Stimulated activated CD8-positive, alpha-beta memory T cell treated with anti-CD3 and anti-CD28 coated beads, Interleukin-4, amount 100 ng/mL, for 1 hour (primary cell): ENCODE data around the gene EAF2.
A peak's percentile ranks its signal among the peaks of the same experiment; 100 is the strongest.

Experiments used
- DNase-seq, 2 donors: peaks; one replicate each; pipeline ENCODE4 v3.0.0-alpha.2; 2020; ENCODE audit warnings: low read depth in 2 of 2, low spot score in 1 of 2

Gene EAF2

DNA sequence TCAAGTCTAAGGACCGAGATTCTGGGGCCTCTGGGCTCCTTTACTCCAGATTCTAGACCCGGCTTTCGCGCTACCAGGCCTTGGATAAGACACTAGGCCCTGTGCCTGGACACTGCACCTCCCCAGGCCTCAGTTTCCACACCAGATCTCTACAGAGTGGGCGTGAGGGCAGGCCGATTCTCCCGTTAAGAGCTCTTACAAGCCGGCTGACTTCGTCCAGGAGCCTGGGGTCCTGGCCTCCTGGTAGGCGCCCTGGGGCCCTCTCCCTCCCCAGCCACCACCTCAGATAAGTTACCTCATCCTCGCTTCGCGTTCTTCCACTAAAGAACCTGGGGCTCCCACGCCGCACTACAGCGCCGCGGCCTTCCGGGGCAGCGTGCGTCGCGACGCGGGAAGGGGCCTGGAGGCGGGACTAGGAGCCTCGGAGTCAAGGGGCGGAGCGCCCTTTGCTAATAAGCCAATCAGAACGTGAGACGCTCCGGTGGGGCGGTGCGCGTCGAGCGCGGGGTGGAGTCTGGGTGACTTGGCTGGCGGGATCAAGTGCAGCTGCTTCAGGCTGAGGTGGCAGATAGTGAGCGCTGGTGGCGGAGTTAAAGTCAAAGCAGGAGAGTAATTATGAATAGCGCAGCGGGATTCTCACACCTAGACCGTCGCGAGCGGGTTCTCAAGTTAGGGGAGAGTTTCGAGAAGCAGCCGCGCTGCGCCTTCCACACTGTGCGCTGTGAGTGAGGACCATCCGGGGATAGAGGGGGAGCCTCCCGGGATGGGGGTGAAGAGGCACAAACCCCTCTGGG is at the start of gene EAF2, which contains the start of gene IQCB1:
Gene EAF2 (plus strand): TSS at position 539 of the 794 bp plus-strand sequence. CDS start 77 bp downstream, at position 616.
Gene IQCB1 (minus strand): TSS at position 390 of the 794 bp plus-strand sequence. CDS start 6,100 bp downstream, outside the sequence.
- DNase-seq: peak; percentile 87 to 90

DNA sequence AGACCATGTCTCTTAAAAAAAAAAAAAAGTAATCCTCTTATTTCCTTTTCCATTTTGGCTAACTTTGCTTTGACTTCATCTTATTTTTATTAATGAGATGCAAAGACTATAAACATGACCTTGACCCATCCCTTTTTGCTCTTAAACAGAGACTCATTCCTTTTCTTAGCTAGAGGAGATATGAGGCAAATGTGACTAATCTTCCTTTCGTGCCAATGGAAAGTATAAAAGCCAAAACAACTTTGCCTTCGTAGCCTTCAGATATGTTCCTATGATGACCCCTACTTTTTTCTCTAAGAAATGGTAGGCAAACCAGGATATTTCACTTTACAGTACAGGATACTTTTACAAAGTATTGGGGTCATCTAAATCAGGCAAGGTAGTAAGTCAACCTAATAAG is 48.5 kb upstream of the EAF2 start:
- DNase-seq: no peak

DNA sequence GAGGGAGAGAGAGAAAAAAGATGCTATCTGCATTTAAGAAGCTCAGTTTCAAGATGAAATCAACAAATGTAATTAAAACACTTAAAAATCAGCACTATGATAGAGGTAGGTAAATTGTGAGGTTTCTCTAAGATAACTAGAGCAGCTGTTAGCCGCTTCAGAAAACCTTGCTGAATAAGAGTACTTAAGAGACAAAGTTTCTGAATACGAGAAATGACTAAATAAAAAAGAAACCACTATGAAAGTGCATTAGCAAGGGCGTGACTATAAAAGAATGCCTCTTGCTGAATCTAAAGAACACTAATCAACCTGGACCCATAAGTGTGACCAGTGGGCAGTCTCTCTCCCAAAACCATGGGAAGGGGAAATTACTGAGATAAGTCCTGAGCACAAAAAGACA is 41.9 kb upstream of the EAF2 start:
- no peak for DNase-seq

DNA sequence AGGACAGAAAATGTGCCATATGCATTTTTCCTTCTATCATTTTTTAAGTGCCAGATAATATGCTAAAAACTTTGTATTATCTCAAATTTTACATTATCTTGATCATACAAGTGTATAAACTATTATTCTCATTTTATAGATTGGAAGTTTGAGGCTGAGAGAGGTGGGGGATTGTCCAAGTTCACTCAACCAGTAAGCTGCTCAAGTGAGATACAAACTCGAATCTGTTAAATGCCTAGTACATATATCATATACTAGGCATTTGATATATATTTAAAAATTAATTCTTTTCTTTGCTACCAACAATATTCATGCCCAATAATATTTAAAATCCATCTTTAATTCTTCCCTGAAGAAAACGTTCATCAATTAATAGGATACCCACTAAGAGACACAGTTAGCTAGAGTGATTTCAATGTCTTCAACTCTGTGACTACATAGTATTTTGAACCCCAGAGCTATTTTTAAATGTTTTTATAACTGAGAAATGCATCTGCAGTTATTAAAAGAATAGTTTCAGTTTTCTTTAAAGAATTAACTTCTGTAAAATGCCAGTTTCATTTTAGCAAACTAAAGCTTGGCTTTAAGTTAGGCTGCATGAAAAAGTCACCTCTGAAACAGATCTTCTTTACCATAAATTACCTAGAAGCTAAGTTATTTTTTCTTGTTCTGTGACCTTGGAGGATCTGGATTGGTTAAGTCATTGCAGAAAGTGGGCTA is 40.6 kb upstream of the EAF2 start:
- no peak for DNase-seq

DNA sequence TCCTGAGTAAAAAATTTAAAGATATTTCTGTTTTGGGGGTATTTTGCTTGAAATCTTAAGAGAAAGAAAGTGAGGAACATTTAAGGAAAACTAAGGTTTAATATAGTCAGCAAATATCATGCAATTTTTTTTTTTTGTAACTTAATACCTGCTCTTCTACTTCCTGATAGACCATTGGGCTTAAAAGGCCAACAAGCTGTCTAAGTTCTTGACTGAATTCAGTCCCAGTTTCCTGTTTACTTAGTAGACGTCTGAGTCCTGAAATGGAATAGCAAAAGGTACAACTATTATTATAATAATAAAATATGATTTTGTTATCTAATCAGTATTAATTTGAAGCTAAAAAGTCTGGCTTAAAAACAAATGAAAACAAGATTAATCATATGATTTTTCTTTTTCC is 38.0 kb upstream of the EAF2 start:
- DNase-seq: no peak

DNA sequence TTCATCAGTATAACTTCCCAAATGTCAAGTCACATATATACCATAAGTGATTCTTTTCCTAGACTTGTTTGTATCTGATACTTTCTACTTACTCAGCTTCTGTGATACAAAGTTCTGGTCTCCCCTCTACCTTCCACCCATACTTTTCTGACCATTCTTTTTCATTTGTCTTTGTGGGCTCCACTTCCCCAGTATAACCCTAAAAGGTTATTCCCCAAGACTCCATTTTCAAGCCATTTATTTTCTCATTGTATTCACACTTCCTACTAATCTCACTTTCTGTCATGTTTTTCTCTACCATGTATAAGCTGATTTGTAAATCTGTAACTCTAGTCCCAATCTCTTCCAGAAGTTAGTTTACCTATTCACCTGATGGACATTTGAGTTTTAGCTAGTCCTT is 34.1 kb upstream of the EAF2 start:
- no peak for DNase-seq

DNA sequence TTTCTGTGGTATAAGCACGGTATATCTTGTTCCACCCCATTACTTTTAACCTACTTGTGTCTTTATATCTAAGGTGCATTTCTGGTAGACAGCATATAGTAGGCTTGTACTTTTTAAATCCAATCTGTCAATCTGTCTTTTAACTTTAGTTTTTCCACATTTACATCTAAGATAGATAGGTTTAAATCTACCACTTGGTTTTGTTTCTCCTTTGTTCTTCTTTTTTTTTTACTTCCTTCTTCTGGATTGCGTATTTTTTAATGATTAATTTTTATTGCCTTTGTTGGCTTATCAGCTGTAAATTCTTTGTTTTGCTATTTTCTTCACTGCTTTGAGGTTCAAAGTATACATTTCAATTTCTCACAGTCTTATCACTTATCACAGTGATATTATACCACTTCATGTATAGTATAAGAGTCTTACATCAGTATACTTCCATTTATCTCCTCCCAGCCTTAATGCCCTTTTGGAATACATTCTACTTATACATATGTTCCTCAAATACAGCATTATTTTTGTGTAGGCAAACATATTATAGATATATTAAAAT is 31.2 kb upstream of the EAF2 start:
- no peak for DNase-seq

DNA sequence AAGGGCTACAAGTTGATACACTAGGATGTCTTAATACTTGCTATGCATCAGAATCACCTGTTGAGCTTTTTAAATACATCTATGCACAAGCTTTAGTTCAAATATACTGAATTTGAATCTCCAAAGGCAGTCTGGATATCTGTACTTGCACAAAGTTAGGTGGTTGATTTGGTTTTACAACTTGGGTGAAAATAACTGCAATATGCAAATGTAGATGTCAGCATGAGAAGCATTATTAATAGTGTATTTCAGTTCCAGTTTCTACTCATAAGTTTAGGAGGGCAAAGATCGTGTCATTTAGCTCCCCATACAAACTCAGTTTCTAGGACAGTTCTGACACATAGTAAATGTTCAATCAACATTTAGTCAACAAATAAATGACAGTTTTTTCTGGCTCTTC is 25.8 kb upstream of the EAF2 start:
- no peak for DNase-seq

DNA sequence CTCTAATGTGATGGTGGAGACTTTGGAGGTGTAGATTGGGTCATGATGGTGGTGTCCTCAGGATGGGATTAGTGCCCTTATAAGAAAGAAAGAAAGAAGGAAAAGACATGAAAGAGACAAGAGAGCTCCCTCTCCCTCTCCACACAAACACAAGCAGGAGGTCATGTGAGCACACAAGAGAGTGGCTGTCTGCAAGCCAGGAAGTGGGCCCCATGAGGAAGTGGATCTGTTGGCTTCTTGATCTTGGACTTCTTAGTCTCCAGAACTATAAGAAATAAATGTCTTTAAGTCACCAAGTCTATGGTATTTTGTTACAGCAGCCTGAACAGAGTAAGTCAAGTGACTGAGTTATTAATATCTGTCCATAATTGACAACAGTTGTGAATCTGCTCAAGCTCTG is 17.3 kb upstream of the EAF2 start:
- no peak for DNase-seq

DNA sequence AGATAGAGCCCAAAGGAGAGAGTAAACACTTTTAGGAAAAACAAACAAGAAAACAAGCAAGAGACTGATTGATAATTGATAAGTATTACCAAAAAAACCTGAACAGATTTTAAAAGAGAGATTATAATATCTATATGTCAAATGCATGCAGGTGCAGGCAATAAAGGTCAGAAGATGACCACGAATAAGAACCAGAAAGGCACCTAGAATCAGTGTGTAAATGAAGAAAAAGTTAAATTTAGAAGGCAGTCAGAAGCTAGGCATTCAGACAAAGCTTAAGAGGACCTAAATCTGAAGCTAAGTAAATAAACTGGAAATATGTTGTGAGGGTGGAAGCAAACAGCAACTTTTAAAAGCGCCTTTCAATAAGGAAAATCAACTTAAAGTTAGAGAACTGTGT is 16.4 kb upstream of the EAF2 start:
- DNase-seq: no peak

DNA sequence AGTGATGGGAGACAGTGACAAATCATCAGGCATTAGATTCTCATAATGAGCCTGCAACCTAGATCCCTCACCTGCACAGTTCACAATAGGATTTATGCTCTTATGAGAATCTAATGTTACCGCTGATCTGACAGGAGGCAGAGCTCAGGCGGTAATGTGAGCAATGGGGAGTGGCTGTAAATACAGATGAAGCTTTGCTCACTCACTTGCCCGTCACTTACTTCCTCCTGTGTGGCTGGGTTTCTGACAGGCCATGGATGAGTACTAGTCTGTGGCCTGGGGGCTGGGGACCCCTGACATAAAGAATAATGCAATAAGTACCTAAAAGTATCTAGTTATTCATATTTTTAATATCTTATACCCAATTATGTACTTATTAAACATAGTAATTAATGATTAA is 15.8 kb upstream of the EAF2 start:
- no peak for DNase-seq

DNA sequence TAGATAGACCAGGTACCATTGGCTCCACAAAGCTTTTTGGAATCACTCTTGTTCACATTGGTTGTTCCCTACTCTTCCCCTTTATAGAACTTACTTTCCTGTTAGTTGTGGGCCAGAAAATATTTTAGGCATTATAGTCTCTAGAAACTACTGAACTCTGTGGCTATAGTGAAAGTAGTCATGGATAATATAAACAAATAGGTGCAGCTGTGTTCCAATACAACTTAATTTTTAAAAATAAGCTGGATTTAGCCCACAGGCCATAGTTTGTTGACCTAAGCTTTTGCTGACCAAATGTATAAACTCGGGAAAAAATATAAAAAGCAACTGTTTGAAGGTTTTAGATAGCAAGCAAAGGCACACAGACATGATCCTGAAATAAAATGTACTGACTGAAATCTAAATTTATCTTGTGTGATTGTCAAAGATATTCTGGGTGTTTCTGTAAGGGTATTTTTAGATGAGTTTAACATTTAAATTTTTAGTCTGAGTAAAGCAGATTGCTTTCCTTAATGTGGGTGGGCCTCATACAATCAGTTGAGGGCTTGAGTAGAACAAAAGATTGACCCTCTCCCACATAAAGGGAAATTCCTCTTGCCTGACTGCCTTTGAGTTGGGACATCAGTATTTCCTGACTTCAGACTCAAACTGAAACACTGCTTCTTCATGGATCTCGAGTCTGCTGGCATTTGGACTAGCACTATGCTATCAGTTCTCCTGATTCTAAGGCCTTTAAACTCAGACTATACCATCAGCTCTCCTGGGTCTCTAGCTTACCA is 13.4 kb upstream of the EAF2 start:
- no peak for DNase-seq

DNA sequence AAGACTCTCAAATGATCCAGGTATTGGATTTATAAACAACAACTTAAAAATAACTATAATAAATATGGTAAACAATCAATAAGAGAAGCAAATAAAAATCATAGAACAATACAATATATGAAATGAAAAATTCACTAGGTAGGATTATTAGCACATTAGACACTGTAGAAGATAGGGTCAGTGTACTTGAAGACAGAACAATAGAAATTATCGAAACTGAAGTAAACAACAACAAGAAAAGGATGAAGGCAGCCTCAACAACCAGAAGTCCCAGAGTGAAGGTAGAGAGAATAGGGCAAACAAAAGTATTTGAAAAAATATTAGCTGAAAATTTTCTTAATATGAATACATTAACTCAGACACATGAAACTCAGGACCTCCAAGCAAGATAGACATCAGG is 12.0 kb upstream of the EAF2 start:
- no peak for DNase-seq

DNA sequence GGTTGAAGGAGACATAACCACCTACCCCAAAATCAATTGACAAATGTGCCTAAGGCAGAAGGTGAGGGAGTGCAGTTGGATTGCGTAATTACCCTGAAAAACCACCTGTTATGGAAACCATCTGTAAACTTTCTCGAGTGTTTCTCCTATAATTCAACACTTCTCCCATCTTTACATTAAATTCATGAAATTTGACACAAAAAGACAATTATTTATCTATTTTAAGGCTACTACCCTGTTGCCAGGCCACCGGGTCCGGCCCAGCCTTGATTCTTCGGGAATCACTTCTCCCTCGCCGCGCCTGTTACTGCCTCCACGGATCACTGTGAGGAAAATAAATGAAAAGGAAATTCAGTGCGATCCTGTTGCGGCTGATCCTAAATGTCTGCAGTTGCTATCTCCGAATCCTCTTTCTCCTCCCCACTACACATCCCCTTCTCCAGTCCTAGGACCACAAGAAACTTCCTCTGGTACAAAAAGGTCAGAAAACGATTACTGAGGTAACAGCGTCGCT is 795 bp upstream of the EAF2 start:
- DNase-seq: no peak

DNA sequence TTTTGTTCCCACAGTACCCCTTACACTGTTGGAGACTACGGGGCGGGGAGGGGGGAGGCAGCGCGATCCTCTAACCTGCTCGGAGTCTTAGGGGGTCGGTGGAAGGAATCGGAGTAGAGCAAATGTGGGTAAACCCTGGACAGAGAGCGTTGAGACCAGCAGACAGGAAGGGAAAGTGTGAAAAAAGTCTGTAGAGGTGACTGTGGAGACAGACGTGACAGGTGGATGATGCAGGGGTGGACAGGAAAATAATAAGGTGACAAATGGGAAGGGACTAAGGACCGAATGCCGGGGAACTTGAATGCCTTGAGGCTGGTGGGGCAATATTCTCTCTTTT is 424 bp downstream of the EAF2 start:
- DNase-seq: no peak

DNA sequence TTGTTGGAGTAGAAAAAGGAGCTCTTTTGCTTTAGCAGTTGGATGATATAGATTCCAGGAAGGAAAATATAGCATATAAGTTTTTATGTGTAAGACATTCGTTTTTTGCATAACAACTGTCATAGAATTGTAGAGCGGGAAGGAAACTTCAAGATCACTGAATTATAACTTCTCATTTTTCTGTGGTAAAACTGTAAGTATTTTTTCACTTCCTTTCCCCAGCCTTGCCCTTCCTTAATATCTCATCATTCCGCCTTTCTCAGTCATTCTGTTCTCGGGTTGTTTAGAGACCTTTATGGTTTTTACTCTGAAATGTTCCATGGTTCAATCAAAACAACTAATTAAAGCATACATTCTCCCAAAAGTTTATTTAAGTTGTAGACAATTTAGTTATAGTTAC is 1.1 kb downstream of the EAF2 start:
- no peak for DNase-seq

DNA sequence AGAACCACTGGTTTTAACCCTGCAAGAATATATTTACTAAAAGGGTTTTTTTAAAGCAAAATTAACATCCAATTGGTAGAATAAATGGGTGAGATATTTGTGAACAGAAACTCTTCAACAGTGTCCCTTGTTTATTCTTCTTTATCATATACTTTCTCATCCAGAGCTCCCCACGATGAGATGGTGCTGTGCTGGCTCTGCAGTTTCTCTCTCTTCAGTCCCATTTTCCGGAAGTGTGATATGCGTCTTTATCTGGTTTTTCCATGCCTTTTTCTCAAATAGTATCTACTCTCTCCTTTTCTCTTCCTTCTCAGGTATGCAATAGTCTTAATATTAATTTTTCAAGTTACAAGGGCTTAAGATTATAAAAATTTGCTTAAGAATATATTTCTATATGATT is 1.5 kb downstream of the EAF2 start:
- DNase-seq: no peak

DNA sequence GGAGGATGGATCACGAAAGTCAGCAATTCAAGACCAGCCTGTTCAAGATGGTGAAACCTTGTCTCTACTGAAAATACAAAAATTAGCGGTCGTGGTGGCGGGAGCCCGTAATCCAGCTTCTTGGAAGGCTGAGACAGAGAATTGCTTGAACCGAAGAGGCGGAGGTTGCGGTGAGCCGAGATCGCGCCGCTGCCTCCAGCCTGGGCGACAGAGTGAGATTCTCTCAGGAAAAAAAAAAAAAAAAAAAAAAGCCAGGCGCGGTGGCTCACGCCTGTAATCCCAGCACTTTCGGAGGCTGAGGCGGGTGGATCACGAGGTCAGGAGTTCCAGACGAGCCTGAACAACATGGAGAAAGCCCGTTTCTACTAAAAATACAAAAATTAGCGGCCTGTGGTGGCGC is 5.0 kb downstream of the EAF2 start:
- no peak for DNase-seq

DNA sequence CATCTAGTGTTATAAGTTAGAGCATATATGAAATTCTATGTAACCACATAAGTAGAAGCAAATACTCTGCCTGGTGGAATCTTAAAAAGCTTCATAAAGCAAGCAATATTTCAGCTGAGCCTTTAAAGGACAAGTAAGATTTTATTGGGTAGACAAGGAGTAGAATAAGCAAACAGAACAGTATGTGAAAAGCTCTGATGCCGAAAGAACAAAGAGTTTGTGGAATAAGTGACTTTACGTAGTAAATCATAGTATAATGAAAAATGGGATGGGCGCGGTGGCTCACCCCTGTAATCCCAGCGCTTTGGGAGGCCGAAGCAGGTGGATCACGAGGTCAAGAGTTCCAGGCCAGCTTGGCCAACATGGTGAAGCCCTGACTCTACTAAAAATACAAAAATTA is 9.9 kb downstream of the EAF2 start:
- DNase-seq: no peak

DNA sequence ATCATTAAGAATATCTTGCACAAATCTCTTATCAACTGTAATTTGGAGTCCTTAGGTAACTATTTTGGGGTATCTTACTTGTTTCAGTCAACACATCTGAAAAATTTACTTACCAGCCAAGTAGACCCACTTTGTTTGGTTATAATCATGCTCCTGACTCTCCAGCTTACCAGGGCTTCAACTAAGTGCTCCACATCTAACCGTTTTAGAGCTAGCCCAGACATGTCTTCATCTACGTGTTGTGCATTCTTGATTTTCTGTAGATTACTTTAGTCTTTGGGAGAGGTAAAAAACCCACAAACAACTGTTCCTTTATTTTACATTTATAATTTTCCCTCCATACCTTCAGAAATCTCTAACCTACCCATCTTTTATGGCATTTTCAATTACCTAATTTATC is 17.2 kb downstream of the EAF2 start:
- no peak for DNase-seq

DNA sequence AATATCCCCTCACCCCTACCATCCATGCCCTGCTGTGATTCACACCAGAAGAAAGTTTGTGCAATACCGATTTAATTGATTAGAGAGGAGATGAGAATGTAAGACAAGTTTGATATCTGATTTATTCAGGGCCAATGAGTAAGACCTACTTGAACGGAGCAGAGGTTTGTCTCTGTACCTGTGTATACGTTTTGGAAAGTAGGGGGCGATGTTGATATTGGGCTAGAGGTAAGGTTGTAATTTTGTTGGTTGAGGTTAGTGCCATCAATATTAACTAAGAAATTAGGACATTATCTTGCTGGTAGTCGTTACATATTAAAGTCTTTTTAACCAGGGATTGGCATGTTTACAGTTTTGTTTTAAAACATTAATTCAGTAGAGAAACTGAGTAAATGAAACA is 20.5 kb downstream of the EAF2 start:
- DNase-seq: no peak
